ENCODE measurements around the gene DPP7.

GRCh38 chr9:137116728-137117127 lies 2.2 kb upstream of the DPP7 start:
- TF ChIP-seq CTCF (IDR thresholded peaks at IDR 0.05) (no peak), POLR2A (IDR thresholded peaks at IDR 0.05) (no peak)
